GM12892 (cell line): ENCODE data around the gene UGT1A10.

Source experiments
- POLR2A ChIP-seq: IDR thresholded peaks from 2 replicates; pipeline ENCODE4 v1.6.1; 2011; ENCODE audit warnings: low read depth, low read length, control low read depth
- POLR2AphosphoS5 ChIP-seq: IDR thresholded peaks from 2 replicates; pipeline ENCODE4 v1.6.1; 2011; ENCODE audit warnings: low read depth, low read length, control low read depth
- TAF1 ChIP-seq: IDR thresholded peaks from 2 replicates; pipeline ENCODE4 v1.6.1; 2011; ENCODE audit warnings: low read depth, mild to moderate bottlenecking, control low read depth, low read length, borderline replicate concordance

DNA sequence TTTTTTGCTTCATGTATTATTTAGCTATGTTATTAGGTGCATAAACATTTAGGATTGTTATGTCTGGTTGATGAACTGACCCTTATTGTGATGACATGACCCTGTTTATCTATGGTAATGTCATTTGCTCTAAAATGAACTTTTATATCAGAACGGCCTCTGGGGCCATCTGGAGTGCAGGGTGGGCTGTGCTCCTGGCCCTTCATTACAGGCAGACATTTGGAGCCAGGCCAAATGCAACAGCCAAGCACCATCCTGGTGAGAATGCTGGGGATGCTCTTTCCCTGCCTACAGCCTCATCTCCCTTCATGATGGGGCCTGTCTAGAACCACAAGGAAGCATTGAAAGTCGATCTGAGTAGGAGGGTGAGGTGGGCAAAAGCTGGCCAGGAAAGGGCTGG lies 180.1 kb downstream of the UGT1A10 start:
- no peak for TF ChIP-seq POLR2AphosphoS5
- no peak for TF ChIP-seq TAF1
- TF ChIP-seq POLR2A = no peak
